Cardiac muscle cell (in vitro differentiated cells and primary cell): ENCODE measurements around the gene SDF4. TPM values are rescaled to one million over a fixed set of nuclear protein-coding genes. Genes with fewer than 3 reads are reported as not detected.

Source experiments
- DNase-seq, 2 donors: peaks; one replicate each; pipeline versions ENCODE4 v3.0.0 to v3.0.0-alpha.2; 2010 to 2017; ENCODE audit warnings: low read depth in 1 of 2, low spot score in 1 of 2
- H3K27ac ChIP-seq: fragments of 200-600 bp; sonication (generic); 2 replicates; pipeline ENCODE4 v1.5.1; 2016
- H3K27me3 ChIP-seq: fragments of 200-600 bp; sonication (generic); 2 replicates; pipeline ENCODE4 v1.6.0; 2016; ENCODE audit warnings: control low read depth
- H3K36me3 ChIP-seq: fragments of 200-600 bp; sonication (generic); 2 replicates; pipeline ENCODE4 v1.5.1; 2016; ENCODE audit warnings: control low read depth
- H3K4me1 ChIP-seq: fragments of 200-600 bp; sonication (generic); 2 replicates; pipeline ENCODE4 v1.8.1; 2017; ENCODE audit warnings: low read depth, mild to moderate bottlenecking, mixed run types
- H3K4me3 ChIP-seq: fragments of 200-600 bp; sonication (generic); 2 replicates; pipeline ENCODE4 v1.5.1; 2016; ENCODE audit warnings: mild to moderate bottlenecking
- H3K9me3 ChIP-seq: fragments of 200-600 bp; sonication (generic); 2 replicates; pipeline ENCODE4 v1.5.1; 2017; ENCODE audit warnings: low read depth, mild to moderate bottlenecking, control low read depth
- CTCF ChIP-seq: IDR thresholded peaks from 2 replicates; pipeline ENCODE4 v1.5.1; 2012; ENCODE audit warnings: low read depth, mild to moderate bottlenecking, low read length
- polyA plus RNA-seq: library from polyadenylated mRNA; unstranded; fragments of >200 nt; fragmentation: Nextera tagmentation; extraction: Ambion mirVana; gene quantifications from 2 replicates; pipeline ENCODE4 v1.2.1, GENCODE V29; 2016
- total RNA-seq: library from RNA; depleted of rRNA; stranded (reverse); fragments of >200 nt; gene quantifications from 2 replicates; pipeline ENCODE4 v1.2.3, GENCODE V29; 2016

The SDF4 gene
- total and polyA plus RNA-seq, 2 experiments from 2014 or later = 148 to 180 TPM

GRCh38 chr1:1243266-1243660 lies 11.5 kb upstream of the SDF4 start:
- peaks cover 5% of the 10 kb centered on the region for H3K4me1 ChIP-seq
- DNase-seq = no peak
- H3K4me3 ChIP-seq = no peak overlapping the region
- no peak overlapping the region for H3K27ac ChIP-seq
- TF ChIP-seq CTCF = no peak
- no peaks in the 10 kb centered on the region for H3K36me3 ChIP-seq
- no peaks in the 10 kb centered on the region for H3K9me3 ChIP-seq
- H3K27me3 ChIP-seq = peaks cover 18% of the 10 kb centered on the region

DNA sequence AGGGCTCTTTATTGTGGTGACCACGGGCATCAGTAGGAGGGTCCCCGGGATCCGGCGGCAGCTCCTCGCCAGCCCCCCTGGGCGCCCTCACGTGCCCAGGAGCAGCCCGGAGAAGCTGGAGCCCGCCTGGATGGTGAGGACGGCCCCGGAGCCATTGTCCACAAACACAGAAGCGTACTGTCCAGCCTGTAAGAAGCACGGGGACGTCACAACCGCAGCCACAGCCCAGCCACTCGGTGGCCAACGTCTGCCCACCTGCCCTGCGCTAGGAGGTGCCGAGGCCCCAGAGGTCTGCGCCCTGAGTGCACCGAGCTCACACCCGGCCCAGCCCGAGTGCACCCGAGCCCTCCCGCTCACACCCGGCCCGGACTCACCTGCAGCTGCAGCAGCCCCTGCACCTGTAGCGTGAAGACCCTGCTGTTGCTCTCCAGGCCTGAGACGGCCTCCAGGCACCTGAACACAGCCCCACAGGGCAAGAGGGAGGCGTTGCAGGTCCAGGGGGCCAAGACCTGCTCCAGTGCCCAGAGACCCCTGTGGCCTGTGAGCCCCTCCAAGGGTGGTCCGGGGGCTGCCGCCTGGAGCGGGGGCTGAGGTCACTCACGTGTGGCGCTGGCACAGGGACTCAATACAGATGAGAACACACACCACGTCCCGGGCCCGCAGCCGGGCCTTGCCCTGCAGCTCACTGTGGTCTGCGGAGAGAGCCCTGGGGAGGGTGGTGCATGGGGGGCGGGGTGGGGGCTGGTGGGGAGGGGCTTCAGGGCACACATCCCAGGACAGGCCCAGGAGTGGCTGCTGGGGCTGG lies 10.9 kb upstream of the SDF4 start:
- peaks cover 16% of the 10 kb centered on the region for H3K27me3 ChIP-seq
- no peak for TF ChIP-seq CTCF
- no peaks in the 10 kb centered on the region for H3K36me3 ChIP-seq
- H3K4me3 ChIP-seq = no peak overlapping the region
- H3K27ac ChIP-seq = no peak overlapping the region
- no peaks in the 10 kb centered on the region for H3K9me3 ChIP-seq
- DNase-seq = no peak
- peaks cover 5% of the 10 kb centered on the region for H3K4me1 ChIP-seq

DNA sequence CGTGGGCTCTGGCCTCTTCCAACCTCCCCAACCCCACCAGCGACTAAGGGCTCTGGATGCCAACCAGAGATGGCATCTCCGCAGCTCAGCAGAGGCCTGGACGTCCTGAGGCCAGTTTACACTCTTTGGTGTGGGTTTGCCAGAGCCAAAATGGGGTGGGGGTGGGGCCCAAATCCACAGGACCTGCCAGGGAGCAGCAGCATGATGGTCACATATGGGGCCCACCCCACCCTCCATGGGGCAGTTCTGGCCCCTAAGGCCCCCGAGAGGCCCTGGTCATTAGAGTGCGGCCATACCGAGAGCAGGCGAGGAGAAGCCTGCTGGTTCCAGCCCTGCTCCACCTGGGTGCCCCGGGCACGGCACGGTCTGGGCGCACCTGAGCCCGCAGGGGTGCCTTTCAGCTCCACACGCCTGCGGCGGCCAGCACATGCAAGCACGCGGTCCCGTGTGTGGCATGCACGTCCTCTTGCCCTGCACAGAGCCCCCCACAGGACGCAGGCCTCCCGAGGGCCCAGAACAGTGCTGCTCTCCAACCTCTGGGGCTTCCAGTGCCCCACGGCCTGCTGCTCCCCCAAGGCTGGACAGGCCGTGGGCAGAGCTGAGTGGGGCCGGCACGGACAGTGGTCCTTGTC lies 9.9 kb upstream of the SDF4 start:
- no peak for DNase-seq
- Histone ChIP-seq H3K4me3 (no peak overlapping the region), H3K9me3 (no peaks in the 10 kb centered on the region), H3K36me3 (no peaks in the 10 kb centered on the region), H3K27ac (no peak overlapping the region), H3K4me1 (peaks cover 5% of the 10 kb centered on the region), H3K27me3 (peaks cover 7% of the 10 kb centered on the region)
- TF ChIP-seq CTCF = no peak

DNA sequence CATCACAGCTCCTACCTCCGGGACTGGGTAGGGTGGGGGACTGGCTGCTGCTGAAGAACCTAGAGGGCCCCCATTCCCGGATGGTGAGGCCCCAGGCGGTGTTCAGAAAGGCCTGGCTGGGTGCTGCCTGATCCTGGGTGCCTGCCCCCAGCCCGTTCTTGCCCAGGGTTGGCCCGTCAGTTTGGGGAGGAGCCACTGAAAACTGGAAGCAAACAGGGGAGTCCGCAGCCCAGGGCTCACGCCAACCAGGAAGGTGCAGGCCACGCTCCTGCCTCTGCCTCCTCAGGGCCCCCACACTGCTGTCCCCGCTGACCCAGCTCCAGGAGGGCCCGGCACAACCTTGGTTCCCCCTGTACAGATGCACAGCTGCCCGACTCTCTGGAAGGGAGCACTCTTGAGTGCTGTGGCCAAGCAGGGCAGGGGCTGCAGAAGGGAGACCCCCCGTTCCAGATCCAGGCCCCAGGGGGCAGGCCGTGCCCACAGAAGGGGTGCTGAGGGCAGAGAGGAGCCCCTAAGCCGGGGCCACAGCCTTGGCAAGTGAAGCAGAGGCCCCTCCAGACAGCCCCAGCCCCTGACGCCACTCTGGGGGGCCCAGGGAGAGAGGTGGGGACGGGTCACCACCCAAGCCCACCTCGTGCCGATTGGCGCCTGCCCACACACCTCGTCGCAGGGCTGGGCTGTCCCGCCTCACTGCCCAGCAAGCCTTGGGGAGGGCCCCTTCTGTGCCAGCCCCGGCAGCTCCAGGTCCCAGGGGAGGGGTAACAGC lies 9.2 kb upstream of the SDF4 start:
- Histone ChIP-seq H3K4me1 (peaks cover 5% of the 10 kb centered on the region), H3K36me3 (no peaks in the 10 kb centered on the region)
- no peak for TF ChIP-seq CTCF

DNA sequence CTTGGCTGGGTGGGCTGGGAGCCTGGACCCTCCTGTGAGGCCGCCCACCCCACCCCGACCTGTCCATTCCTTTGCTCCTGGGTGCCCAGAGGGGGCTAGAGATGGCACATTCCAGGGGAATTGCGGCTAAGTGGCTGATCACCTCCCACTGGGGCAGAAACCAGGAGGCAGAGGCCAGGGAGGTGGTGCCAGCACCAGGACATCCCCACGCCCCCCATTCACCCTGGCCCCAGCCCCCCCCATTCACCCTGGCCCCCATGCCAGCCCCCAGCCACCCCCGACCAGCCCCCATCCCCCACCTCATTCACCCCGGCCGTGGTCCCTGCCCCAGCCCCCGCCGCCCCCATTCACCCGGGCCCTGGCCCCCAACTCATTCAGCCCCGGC lies 8.5 kb upstream of the SDF4 start:
- Histone ChIP-seq H3K36me3 (no peaks in the 10 kb centered on the region), H3K27me3 (no peaks in the 10 kb centered on the region), H3K27ac (no peak overlapping the region), H3K4me3 (no peak overlapping the region), H3K4me1 (peaks cover 5% of the 10 kb centered on the region), H3K9me3 (no peaks in the 10 kb centered on the region)
- no peak for TF ChIP-seq CTCF
- DNase-seq = no peak

More for the DNA sequence above, 9.2 kb upstream of the SDF4 start:
- no peak overlapping the region for H3K4me3 ChIP-seq
- no peak overlapping the region for H3K27ac ChIP-seq
- no peaks in the 10 kb centered on the region for H3K9me3 ChIP-seq
- peak in 1 of 2 donors; percentile 19 for DNase-seq
- no peaks in the 10 kb centered on the region for H3K27me3 ChIP-seq
